HepG2 (cell line): ENCODE measurements around the gene N4BP2. TPM values are rescaled to one million over a fixed set of nuclear protein-coding genes. Genes with fewer than 3 reads are reported as not detected.

Experiments used
- CBX2 ChIP-seq, 2 experiments: fragments of 200-600 bp in 1 of 2; sonication (generic); formaldehyde crosslinking in 1 of 2; IDR thresholded peaks; 2 replicates each; pipeline versions ENCODE4 v1.7.0 to v1.8.1; 2018 to 2022; ENCODE audit warnings: low read depth in 2 of 2, low read length in 1 of 2, mild to moderate bottlenecking in 1 of 2, missing genetic modification reagents in 1 of 2
- HOXA7 ChIP-seq: sonication (generic); formaldehyde crosslinking; IDR thresholded peaks from 2 replicates; pipeline ENCODE4 v1.8.1; 2022; ENCODE audit warnings: mild to moderate bottlenecking, missing genetic modification reagents, moderate library complexity
- IRF2 ChIP-seq: IDR thresholded peaks from 2 replicates; pipeline ENCODE4 v1.6.1; 2018; ENCODE audit warnings: missing genetic modification reagents, missing compliant biosample characterization
- MED8 ChIP-seq: sonication (generic); formaldehyde crosslinking; IDR thresholded peaks from 2 replicates; pipeline ENCODE4 v1.8.1; 2023; ENCODE audit warnings: mild to moderate bottlenecking, missing genetic modification reagents; ENCODE audit not compliant: insufficient replicate concordance
- MTA1 ChIP-seq: sonication (generic); formaldehyde crosslinking; IDR thresholded peaks from 2 replicates; pipeline ENCODE4 v1.4.0; 2020; ENCODE audit warnings: missing genetic modification reagents, mild to moderate bottlenecking, borderline replicate concordance
- NCOA2 ChIP-seq: sonication (generic); formaldehyde crosslinking; IDR thresholded peaks from 2 replicates; pipeline ENCODE4 v1.8.0; 2022; ENCODE audit warnings: inconsistent platforms
- NFYC ChIP-seq: IDR thresholded peaks from 2 replicates; pipeline ENCODE4 v1.6.1; 2016; ENCODE audit warnings: missing genetic modification reagents, missing compliant biosample characterization
- NR2F2 ChIP-seq: IDR thresholded peaks from 2 replicates; pipeline ENCODE4 v1.6.1; 2012; ENCODE audit warnings: low read depth, inconsistent platforms, borderline replicate concordance
- NRL ChIP-seq: sonication (generic); formaldehyde crosslinking; IDR thresholded peaks from 2 replicates; pipeline ENCODE4 v1.5.0; 2020; ENCODE audit warnings: missing genetic modification reagents, mild to moderate bottlenecking, moderate library complexity, borderline replicate concordance
- TBX3 ChIP-seq: fragments of 450-650 bp; IDR thresholded peaks from 2 replicates; pipeline ENCODE4 v1.6.1; 2017; ENCODE audit warnings: antibody characterized with exemption, mild to moderate bottlenecking, inconsistent platforms, borderline replicate concordance
- ZBTB38 ChIP-seq: sonication (generic); formaldehyde crosslinking; IDR thresholded peaks from 2 replicates; pipeline ENCODE4 v1.5.1; 2020; ENCODE audit warnings: mild to moderate bottlenecking, missing genetic modification reagents
- ZFP36L1 ChIP-seq: sonication (generic); formaldehyde crosslinking; IDR thresholded peaks from 2 replicates; pipeline ENCODE4 v1.8.0; 2022; ENCODE audit warnings: mild to moderate bottlenecking, missing genetic modification reagents, moderate library complexity
- ZNF10 ChIP-seq: sonication (generic); formaldehyde crosslinking; IDR thresholded peaks from 2 replicates; pipeline ENCODE4 v1.4.0; 2020; ENCODE audit warnings: mild to moderate bottlenecking, low read depth, missing genetic modification reagents, borderline replicate concordance
- ZNF605 ChIP-seq: sonication (generic); formaldehyde crosslinking; IDR thresholded peaks from 2 replicates; pipeline ENCODE4 v1.8.0; 2022; ENCODE audit warnings: mild to moderate bottlenecking, missing genetic modification reagents
- ZNF737 ChIP-seq: sonication (generic); formaldehyde crosslinking; IDR thresholded peaks from 2 replicates; pipeline ENCODE4 v1.5.0; 2020; ENCODE audit warnings: missing genetic modification reagents, mild to moderate bottlenecking, borderline replicate concordance
- ZNF747 ChIP-seq: sonication (generic); formaldehyde crosslinking; IDR thresholded peaks from 2 replicates; pipeline ENCODE4 v1.8.1; 2023; ENCODE audit warnings: missing genetic modification reagents, mild to moderate bottlenecking, borderline replicate concordance
- ZNF75D ChIP-seq: sonication (generic); formaldehyde crosslinking; IDR thresholded peaks from 2 replicates; pipeline ENCODE4 v1.8.1; 2023; ENCODE audit warnings: missing genetic modification reagents, mild to moderate bottlenecking, borderline replicate concordance
- polyA plus RNA-seq, 8 experiments: library from polyadenylated mRNA; depleted of rRNA in 3 of 8; stranded (reverse) in 7 of 8; unstranded in 1 of 8; fragments of >200 nt; fragmentation: Illumina TruSeq in 4 of 8; extraction: Trizol in 4 of 8; gene quantifications; 2 replicates each; pipeline versions ENCODE4 v1.2.1 to v1.2.3, GENCODE V29; 2011 to 2016; ENCODE audit warnings: low read depth in 4 of 8, missing spikeins in 1 of 8, mixed read lengths in 1 of 8; ENCODE audit not compliant: insufficient read depth in 1 of 8
- total RNA-seq, 5 experiments: library from RNA; depleted of rRNA; stranded (reverse); fragments of >200 nt; fragmentation: Illumina TruSeq; extraction: Trizol; gene quantifications; 2 replicates each; pipeline ENCODE4 v1.2.3, GENCODE V29; 2016; ENCODE audit warnings: low read depth in 1 of 5
- TF ChIP-seq, protein P1 (sequence below): sonication (generic); formaldehyde crosslinking; IDR thresholded peaks from 2 replicates; pipeline ENCODE4 v1.5.1; 2020; ENCODE audit warnings: missing genetic modification reagents, mild to moderate bottlenecking, borderline replicate concordance
- TF ChIP-seq, protein P2 (sequence below): sonication (generic); formaldehyde crosslinking; IDR thresholded peaks from 2 replicates; pipeline ENCODE4 v1.4.0; 2020; ENCODE audit warnings: mild to moderate bottlenecking, missing genetic modification reagents
- TF ChIP-seq, protein P3 (sequence below): IDR thresholded peaks from 2 replicates; pipeline ENCODE4 v1.6.1; 2016
- TF ChIP-seq, protein P4 (sequence below): sonication (generic); formaldehyde crosslinking; IDR thresholded peaks from 2 replicates; pipeline ENCODE4 v1.5.0; 2020; ENCODE audit warnings: missing genetic modification reagents, mild to moderate bottlenecking, borderline replicate concordance
- TF ChIP-seq, protein P5 (sequence below): sonication (generic); formaldehyde crosslinking; IDR thresholded peaks from 2 replicates; pipeline ENCODE4 v1.4.0; 2020; ENCODE audit warnings: missing genetic modification reagents
- TF ChIP-seq, protein P6 (sequence below): sonication (generic); formaldehyde crosslinking; IDR thresholded peaks from 2 replicates; pipeline ENCODE4 v1.5.0; 2020; ENCODE audit warnings: missing genetic modification reagents

N4BP2 gene
- total and polyA plus RNA-seq, 2 of the 13 experiments (the other 11 are each of a cell fraction or from before 2014, with no cell fraction given) = 5.6 to 12.9 TPM

DNA sequence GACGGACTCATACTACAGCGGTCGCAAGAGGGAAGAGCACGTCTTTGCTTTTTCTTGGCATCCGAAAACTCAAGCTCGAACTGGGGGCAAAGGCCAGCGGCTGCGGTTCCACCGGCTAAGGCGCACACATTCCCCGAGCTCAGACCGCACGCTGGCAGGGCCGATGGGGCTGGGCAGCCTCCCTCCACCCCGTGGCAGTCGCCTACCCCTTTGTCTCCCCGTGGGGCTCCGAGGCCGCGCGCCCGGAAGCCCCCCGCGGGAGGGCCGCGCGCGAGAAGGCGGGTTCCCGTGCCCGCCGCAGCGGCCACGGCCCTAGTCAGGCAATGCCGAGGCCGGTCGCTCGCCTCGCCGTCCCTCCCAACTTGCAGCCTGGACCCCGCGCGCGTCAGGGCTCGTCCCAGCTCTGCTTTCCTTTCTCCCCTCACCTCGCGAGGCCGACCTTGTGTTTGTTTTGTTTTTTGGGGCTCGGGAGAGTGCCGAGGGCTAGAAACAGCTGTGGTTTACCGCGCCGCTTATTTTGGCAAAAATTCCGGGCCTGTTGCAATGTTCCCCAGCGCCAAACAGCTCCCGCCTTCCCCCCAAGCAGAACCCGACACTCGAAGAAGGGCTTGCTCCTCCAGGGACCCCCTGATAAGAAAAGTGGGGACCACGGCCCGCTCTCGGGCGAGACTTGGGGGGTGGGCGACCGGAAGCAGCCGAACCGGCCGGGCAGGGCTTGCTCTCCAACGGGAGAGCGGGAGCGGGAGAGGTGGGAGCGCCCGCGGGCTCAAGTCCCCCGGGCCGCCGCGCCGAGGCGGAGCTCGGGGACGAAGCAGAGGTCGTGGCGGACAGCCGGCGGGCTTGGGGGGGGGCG lies 561 bp upstream of the N4BP2 start (continued):
- TF ChIP-seq, protein P1, sequence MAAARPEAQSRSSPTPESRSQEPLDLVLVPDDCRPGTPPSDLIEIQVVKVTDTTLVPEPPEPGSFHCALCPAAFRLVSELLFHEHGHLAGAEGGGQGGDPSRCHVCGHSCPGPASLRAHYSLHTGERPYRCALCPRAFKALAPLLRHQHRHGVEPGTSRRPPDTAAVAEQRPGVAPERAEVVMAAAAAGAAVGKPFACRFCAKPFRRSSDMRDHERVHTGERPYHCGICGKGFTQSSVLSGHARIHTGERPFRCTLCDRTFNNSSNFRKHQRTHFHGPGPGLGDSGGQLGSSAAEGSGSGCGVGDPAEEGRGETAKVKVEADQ (CRISPR knock-in tag) = peak; percentile 65; the same call in 1 of the 2 replicates
- TF ChIP-seq MTA1 = peak; percentile 92; the same call in 1 of the 2 replicates
- TF ChIP-seq ZNF737 (CRISPR knock-in tag) = 0 out of 2 replicates have a peak, but pooled peaks have one; percentile 34
- no peak for TF ChIP-seq ZNF10 (CRISPR knock-in tag)
- TF ChIP-seq, protein P2, sequence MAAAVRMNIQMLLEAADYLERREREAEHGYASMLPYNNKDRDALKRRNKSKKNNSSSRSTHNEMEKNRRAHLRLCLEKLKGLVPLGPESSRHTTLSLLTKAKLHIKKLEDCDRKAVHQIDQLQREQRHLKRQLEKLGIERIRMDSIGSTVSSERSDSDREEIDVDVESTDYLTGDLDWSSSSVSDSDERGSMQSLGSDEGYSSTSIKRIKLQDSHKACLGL (CRISPR knock-in tag) = no peak
- TF ChIP-seq, protein P3, sequence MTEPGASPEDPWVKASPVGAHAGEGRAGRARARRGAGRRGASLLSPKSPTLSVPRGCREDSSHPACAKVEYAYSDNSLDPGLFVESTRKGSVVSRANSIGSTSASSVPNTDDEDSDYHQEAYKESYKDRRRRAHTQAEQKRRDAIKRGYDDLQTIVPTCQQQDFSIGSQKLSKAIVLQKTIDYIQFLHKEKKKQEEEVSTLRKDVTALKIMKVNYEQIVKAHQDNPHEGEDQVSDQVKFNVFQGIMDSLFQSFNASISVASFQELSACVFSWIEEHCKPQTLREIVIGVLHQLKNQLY (CRISPR knock-in tag) = no peak
- TF ChIP-seq, protein P4, sequence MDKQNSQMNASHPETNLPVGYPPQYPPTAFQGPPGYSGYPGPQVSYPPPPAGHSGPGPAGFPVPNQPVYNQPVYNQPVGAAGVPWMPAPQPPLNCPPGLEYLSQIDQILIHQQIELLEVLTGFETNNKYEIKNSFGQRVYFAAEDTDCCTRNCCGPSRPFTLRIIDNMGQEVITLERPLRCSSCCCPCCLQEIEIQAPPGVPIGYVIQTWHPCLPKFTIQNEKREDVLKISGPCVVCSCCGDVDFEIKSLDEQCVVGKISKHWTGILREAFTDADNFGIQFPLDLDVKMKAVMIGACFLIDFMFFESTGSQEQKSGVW = no peak
- peak; percentile 52; the same call in 1 of the 2 replicates for TF ChIP-seq ZBTB38 (CRISPR knock-in tag)
- TF ChIP-seq IRF2 = no peak
- TF ChIP-seq MED8 (CRISPR knock-in tag) = no peak
- TF ChIP-seq, protein P5, sequence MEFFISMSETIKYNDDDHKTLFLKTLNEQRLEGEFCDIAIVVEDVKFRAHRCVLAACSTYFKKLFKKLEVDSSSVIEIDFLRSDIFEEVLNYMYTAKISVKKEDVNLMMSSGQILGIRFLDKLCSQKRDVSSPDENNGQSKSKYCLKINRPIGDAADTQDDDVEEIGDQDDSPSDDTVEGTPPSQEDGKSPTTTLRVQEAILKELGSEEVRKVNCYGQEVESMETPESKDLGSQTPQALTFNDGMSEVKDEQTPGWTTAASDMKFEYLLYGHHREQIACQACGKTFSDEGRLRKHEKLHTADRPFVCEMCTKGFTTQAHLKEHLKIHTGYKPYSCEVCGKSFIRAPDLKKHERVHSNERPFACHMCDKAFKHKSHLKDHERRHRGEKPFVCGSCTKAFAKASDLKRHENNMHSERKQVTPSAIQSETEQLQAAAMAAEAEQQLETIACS (CRISPR knock-in tag) = peak; percentile 82
- no peak for TF ChIP-seq ZNF747 (CRISPR knock-in tag)
- no peak for TF ChIP-seq NCOA2 (CRISPR knock-in tag)
- no peak for TF ChIP-seq HOXA7 (CRISPR knock-in tag)
- TF ChIP-seq ZFP36L1 (CRISPR knock-in tag) = no peak
- TF ChIP-seq NR2F2 = peak; percentile 21; the same call in 1 of the 2 replicates
- no peak for TF ChIP-seq NRL (CRISPR knock-in tag)
- TF ChIP-seq ZNF75D (CRISPR knock-in tag) = no peak
- TF ChIP-seq CBX2 (IDR thresholded peaks at IDR 0.05; ENCODE audit: low read depth, low read length) = no peak
- no peak for TF ChIP-seq CBX2 (CRISPR knock-in tag; IDR thresholded peaks at IDR 0.05; ENCODE audit: low read depth)
- TF ChIP-seq NFYC (CRISPR knock-in tag) = no peak
- TF ChIP-seq ZNF605 (CRISPR knock-in tag) = no peak
- TF ChIP-seq TBX3 = no peak
- TF ChIP-seq, protein P6, sequence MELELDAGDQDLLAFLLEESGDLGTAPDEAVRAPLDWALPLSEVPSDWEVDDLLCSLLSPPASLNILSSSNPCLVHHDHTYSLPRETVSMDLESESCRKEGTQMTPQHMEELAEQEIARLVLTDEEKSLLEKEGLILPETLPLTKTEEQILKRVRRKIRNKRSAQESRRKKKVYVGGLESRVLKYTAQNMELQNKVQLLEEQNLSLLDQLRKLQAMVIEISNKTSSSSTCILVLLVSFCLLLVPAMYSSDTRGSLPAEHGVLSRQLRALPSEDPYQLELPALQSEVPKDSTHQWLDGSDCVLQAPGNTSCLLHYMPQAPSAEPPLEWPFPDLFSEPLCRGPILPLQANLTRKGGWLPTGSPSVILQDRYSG (CRISPR knock-in tag) = no peak
